IMR-90 (cell line): Measurements from ENCODE around the gene GABBR2. TPM values are rescaled to one million over a fixed set of nuclear protein-coding genes. Genes with fewer than 3 reads are reported as not detected.

Experiments
- ATAC-seq: fragments of 200-7000 bp; cut with Tn5 transposase; 2 replicates; pipeline ENCODE4 v1.9.1; 2020; ENCODE audit warnings: low read depth, mild to moderate bottlenecking, moderate library complexity
- BruUV-seq: library from RNA; stranded (reverse); fragments of 400-500 nt; replicated peaks from 2 replicates; lab custom pipeline; 2021; lab: Mats Ljungman, UMichigan
- CTCF ChIA-PET: fragments of 300-600 bp; formaldehyde crosslinking; extraction: SDS; loops from one replicate; lab custom pipeline; 2021; ENCODE audit warnings: antibody characterized with exemption; lab: Yijun Ruan, JAX
- POLR2A ChIA-PET: fragments of 300-600 bp; sonication (Branson Sonifier 250); formaldehyde crosslinking; loops from one replicate; lab custom pipeline; 2022; ENCODE audit warnings: antibody characterized with exemption; ENCODE audit not compliant: unreplicated experiment; lab: Charles Lee
- DNase-seq: peaks from one replicate; pipeline ENCODE4 v3.0.0; 2013
- H2AFZ ChIP-seq: replicated peaks from 2 replicates; pipeline ENCODE3; 2013; ENCODE audit warnings: low read length, mild to moderate bottlenecking; ENCODE audit not compliant: poor library complexity
- H2AK5ac ChIP-seq: 2 replicates; pipeline ENCODE4 v1.6.1; 2013; ENCODE audit warnings: low read depth, low read length, inconsistent platforms
- H2AK9ac ChIP-seq: replicated peaks from 2 replicates; pipeline ENCODE3; 2013; ENCODE audit warnings: mild to moderate bottlenecking, low read depth, low read length, moderate library complexity; ENCODE audit not compliant: poor library complexity
- H2BK120ac ChIP-seq: 2 replicates; pipeline ENCODE4 v1.6.1; 2013; ENCODE audit warnings: low read depth, low read length, inconsistent platforms
- H2BK15ac ChIP-seq: 3 replicates; pipeline ENCODE4 v1.6.1; 2013; ENCODE audit warnings: low read depth, low read length, inconsistent platforms
- H2BK20ac ChIP-seq: 2 replicates; pipeline ENCODE4 v1.6.1; 2013; ENCODE audit warnings: low read depth, mild to moderate bottlenecking, inconsistent platforms, low read length, moderate library complexity
- H2BK5ac ChIP-seq: 2 replicates; pipeline ENCODE4 v1.6.1; 2013; ENCODE audit warnings: mild to moderate bottlenecking, low read depth, low read length, inconsistent platforms; ENCODE audit not compliant: poor library complexity, severe bottlenecking
- H3K14ac ChIP-seq: replicated peaks from 2 replicates; pipeline ENCODE4 v1.6.1; 2013; ENCODE audit warnings: low read depth, low read length, inconsistent platforms
- H3K18ac ChIP-seq: 2 replicates; pipeline ENCODE4 v1.6.1; 2013; ENCODE audit warnings: low read depth, low read length, control low read depth
- H3K23ac ChIP-seq: 2 replicates; pipeline ENCODE4 v1.6.1; 2013; ENCODE audit warnings: low read depth, low read length, inconsistent platforms
- H3K27ac ChIP-seq: 2 replicates; pipeline ENCODE4 v1.5.1; 2013; ENCODE audit warnings: mild to moderate bottlenecking, control low read depth, low read length; ENCODE audit not compliant: insufficient read depth
- H3K27me3 ChIP-seq: 2 replicates; pipeline ENCODE4 v1.6.1; 2013; ENCODE audit warnings: low read length; ENCODE audit not compliant: control insufficient read depth, insufficient read depth
- H3K36me3 ChIP-seq: 2 replicates; pipeline ENCODE4 v1.6.1; 2013; ENCODE audit warnings: low read length, mixed read lengths; ENCODE audit not compliant: control insufficient read depth, insufficient read depth
- H3K4ac ChIP-seq: 2 replicates; pipeline ENCODE4 v1.6.1; 2013; ENCODE audit warnings: low read depth, low read length, inconsistent platforms
- H3K4me1 ChIP-seq: 2 replicates; pipeline ENCODE4 v1.6.1; 2013; ENCODE audit warnings: low read length, mixed read lengths; ENCODE audit not compliant: control insufficient read depth, insufficient read depth
- H3K4me2 ChIP-seq: 2 replicates; pipeline ENCODE4 v1.6.1; 2013; ENCODE audit warnings: low read depth, mild to moderate bottlenecking, control low read depth, low read length, moderate library complexity
- H3K4me3 ChIP-seq: 2 replicates; pipeline ENCODE4 v1.5.1; 2013; ENCODE audit warnings: low read depth, mild to moderate bottlenecking, control low read depth, low read length, moderate library complexity; ENCODE audit not compliant: insufficient read depth
- H3K56ac ChIP-seq: 2 replicates; pipeline ENCODE4 v1.6.1; 2013; ENCODE audit warnings: low read length, inconsistent platforms; ENCODE audit not compliant: insufficient read depth; ENCODE audit errors: extremely low read depth
- H3K79me1 ChIP-seq, 2 experiments: 2 replicates each; pipeline ENCODE4 v1.6.1; 2013; ENCODE audit warnings: low read length in 2 of 2, inconsistent platforms in 1 of 2, low read depth in 1 of 2
- H3K9ac ChIP-seq: 2 replicates; pipeline ENCODE4 v1.6.1; 2013; ENCODE audit warnings: low read depth, low read length, control low read depth
- H3K9me1 ChIP-seq: 2 replicates; pipeline ENCODE4 v1.6.1; 2013; ENCODE audit warnings: low read length, inconsistent platforms; ENCODE audit not compliant: insufficient read depth
- H3K9me3 ChIP-seq: 2 replicates; pipeline ENCODE4 v1.6.1; 2013; ENCODE audit warnings: low read length; ENCODE audit not compliant: control insufficient read depth, insufficient read depth
- H4K20me1 ChIP-seq: 2 replicates; pipeline ENCODE4 v1.6.1; 2013; ENCODE audit warnings: low read length, inconsistent platforms; ENCODE audit not compliant: insufficient read depth
- H4K5ac ChIP-seq: 2 replicates; pipeline ENCODE4 v1.6.1; 2013; ENCODE audit warnings: mild to moderate bottlenecking, low read depth, low read length, control low read depth
- H4K8ac ChIP-seq, 2 experiments: 2 replicates each; pipeline ENCODE4 v1.6.1; 2013; ENCODE audit warnings: low read depth in 2 of 2, low read length in 2 of 2, control low read depth in 1 of 2, inconsistent platforms in 1 of 2
- H4K91ac ChIP-seq: 2 replicates; pipeline ENCODE4 v1.6.1; 2013; ENCODE audit warnings: low read depth, low read length, inconsistent platforms; ENCODE audit not compliant: insufficient read depth
- CEBPB ChIP-seq: IDR thresholded peaks from 2 replicates; pipeline ENCODE4 v1.6.1; 2012; ENCODE audit warnings: low read depth, low read length, improper control_type of control experiment
- MAFK ChIP-seq: IDR thresholded peaks from 2 replicates; pipeline ENCODE4 v1.6.1; 2012; ENCODE audit warnings: low read depth, low read length, improper control_type of control experiment
- WGBS, 2 experiments: methylation state at CpG; one replicate each; pipeline versions ENCODE4 v1.1.5 to v1.1.7; 2013; ENCODE audit warnings: missing lambda C conversion rate in 2 of 2; ENCODE audit not compliant: insufficient read length in 1 of 2; ENCODE audit errors: extremely low coverage in 2 of 2; 5-methylcytosine and 5-hydroxymethylcytosine counted together
- dilution Hi-C: fragments of 300-500 bp; cut with HindIII; formaldehyde crosslinking; loops from one replicate; pipeline ENCODE4 v1.14.3; 2018; ENCODE audit warnings: low sequenced_read_pairs; ENCODE audit not compliant: unreplicated experiment
- in situ Hi-C: fragments of 300-500 bp; cut with MboI; formaldehyde crosslinking; loops from 3 replicates; pipeline ENCODE4 v1.14.3; 2019; ENCODE audit warnings: low sequenced_read_pairs, inconsistent platforms, mixed read lengths
- intact Hi-C: fragments of 100-400 bp; cut with micrococcal nuclease; formaldehyde crosslinking; loops from 2 replicates; pipeline ENCODE4 v1.10.0; 2022
- polyA plus RNA-seq, 3 experiments: library from polyadenylated mRNA; depleted of rRNA; stranded (reverse); fragments of >200 nt; gene quantifications; 2 replicates each; pipeline ENCODE4 v1.2.3, GENCODE V29; 2012; ENCODE audit warnings: low replicate concordance in 1 of 3
- total RNA-seq: library from RNA; depleted of rRNA; stranded (reverse); fragments of >200 nt; gene quantifications from 2 replicates; pipeline ENCODE4 v1.2.3, GENCODE V29; 2012

GABBR2 gene
- total and polyA plus RNA-seq, 2 of the 4 experiments (the other 2 are of a cell fraction): 14.2 to 20.3 TPM

- Histone ChIP-seq H4K20me1 (peaks cover 15% of the 10 kb centered on the region), H3K4ac (no peak overlapping the region), H3K79me1 (peaks cover 3 to 14% of the 10 kb centered on the region in 2 experiments; a peak in 2 of 4 replicates), H4K5ac (no peak overlapping the region), H3K23ac (no peak overlapping the region; the same call in 1 of the 2 replicates), H2BK5ac (no peak overlapping the region), H3K4me2 (no peak overlapping the region), H3K4me1 (peaks cover 5% of the 10 kb centered on the region), H3K14ac (no peak overlapping the region), H4K8ac (no peak overlapping the region), H3K9ac (no peak overlapping the region), H3K56ac (no peak overlapping the region), H3K9me1 (peaks cover 4% of the 10 kb centered on the region; the same call in 1 of the 2 replicates), H3K27ac (no peak overlapping the region), H2AFZ (no peak overlapping the region), H2AK5ac (no peak overlapping the region), H2BK120ac (no peak overlapping the region), H2AK9ac (no peak overlapping the region), H4K91ac (no peak overlapping the region), H2BK20ac (no peak overlapping the region), H3K36me3 (no peaks in the 10 kb centered on the region), H3K9me3 (no peaks in the 10 kb centered on the region), H3K18ac (no peak overlapping the region), H3K4me3 (no peak overlapping the region), H3K27me3 (peaks cover 21% of the 10 kb centered on the region), H2BK15ac (no peak overlapping the region)
- no peak for TF ChIP-seq MAFK
- TF ChIP-seq CEBPB: 0 out of 2 replicates have a peak, but pooled peaks have one; percentile 10
- ChIA-PET POLR2A (no interaction called here), CTCF (interaction anchor here (0.6 to 0.8 kb wide), 2 partner anchors 221 to 653 kb away, joined by 3 read pairs; no protein-coding TSS in a partner anchor)
- intact Hi-C loops (loop anchor here (5.0 to 10.0 kb wide), 4 partner anchors 105 to 638 kb away; no protein-coding TSS in a partner anchor), in situ Hi-C loops (loop anchor here (5.0 kb wide), 1 partner anchor 393 kb away; no protein-coding TSS in a partner anchor), dilution Hi-C loops (no loop called here)
- ATAC-seq (0 out of 2 replicates have a peak, but pooled peaks have one; percentile 9), DNase-seq (peak; percentile 73)
- no TSS peak for BruUV-seq
- WGBS, 2 experiments: 82% methylated on average over 4 of the region's 14 CpGs; no CpG with 5 or more reads in 1 of the 2 experiments
These were observed 1.5 kb upstream of the GABBR2 start for GRCh38 chr9:98709968-98710965.
